GM18909 (cell line): ENCODE results near the gene CMSS1.

ENCODE experiments used
- ATAC-seq: cut with Tn5 transposase; IDR thresholded peaks from one replicate; pipeline ENCODE4 v1.9.1; 2021; ENCODE audit warnings: mild to moderate bottlenecking; ENCODE audit not compliant: unreplicated experiment, poor library complexity

The CMSS1 gene

GRCh38 chr3:100111728-100112127, 294.1 kb downstream of the CMSS1 start:
- ATAC-seq, result no peak

DNA sequence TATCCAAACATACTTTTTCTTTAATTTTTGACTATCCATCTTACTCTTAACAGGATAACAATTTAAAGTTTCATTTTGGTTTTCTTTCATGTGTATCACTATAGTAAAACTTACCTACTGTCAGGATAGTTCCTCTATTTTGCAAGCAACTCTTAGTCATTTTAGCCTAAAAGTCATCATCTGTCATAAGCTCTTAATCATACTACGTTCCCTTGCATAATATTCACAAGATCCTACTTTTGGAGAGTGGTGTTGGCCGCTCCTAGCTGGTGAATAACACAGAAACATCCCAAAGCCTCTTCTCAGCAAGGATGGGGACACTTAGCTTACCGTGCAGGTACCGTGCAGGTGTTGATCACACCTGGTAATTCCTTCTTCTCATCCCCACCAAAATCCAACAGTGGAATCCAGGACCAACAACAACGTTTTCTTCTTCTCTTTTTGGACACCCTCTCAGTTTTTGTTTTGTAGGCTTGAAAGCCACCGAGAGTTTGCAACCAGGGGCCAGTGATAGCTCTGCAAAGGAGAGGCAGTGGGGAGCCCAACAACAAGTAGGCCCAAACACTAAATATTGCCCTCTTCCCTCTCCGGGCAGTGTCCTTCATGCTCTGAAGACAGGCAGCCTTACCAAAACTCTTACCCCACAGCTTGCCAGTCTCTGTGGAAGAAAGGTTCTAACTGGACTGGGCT, 296.2 kb downstream of the CMSS1 start:
- ATAC-seq, result no peak

DNA sequence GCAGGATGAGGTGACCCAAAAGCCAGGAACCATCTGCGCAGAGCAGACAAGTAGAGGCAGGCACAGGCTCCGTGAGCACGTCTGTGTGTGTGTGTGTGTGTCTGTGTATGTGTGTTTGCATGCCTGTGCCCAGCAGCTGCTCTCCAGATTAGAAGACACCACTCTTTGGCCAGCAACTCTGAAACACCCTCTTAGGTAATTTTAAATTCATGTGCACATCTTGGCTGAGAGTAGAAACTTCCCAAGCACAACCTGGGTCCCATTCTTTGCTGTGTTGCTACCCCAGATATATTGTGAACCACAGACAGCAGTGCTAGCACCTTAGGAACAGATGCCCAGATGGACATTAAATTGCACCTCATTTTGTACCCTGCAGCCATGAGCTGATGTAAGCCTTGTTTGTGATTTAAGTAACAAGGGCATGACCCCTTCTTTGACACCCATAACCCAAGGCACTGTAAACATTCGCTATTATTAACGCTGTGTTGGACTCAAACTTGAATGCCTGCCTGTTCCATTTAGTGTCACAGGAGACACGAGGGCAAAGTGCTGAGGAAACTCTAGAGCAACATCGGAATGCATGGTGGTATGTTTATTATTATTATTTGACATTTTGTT, 296.9 kb downstream of the CMSS1 start, which contains the start of gene FILIP1L:
Gene FILIP1L (minus strand): TSS at position 89 of the 618 bp plus-strand sequence.
- ATAC-seq, result no peak

DNA sequence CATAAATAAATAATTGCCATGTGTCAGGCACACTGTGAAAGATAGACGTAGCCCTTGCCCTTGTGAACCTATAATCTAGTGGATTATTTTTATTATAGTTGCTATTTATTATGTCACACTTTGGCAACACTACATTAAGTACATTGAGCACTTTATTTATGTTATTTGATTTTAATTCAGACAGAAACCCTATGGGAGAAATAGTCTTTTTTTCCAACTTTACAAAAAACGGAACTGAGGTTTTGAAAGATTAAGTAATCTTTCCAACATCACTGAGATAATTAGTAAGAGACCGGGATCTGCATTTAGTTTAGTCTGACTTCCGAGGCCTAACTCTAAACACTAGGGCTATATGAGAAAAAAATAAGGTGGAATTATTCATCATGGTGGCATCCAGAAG, 299.4 kb downstream of the CMSS1 start:
- no peak for ATAC-seq

GRCh38 chr3:100120012-100120411, 302.4 kb downstream of the CMSS1 start:
- no peak for ATAC-seq

DNA sequence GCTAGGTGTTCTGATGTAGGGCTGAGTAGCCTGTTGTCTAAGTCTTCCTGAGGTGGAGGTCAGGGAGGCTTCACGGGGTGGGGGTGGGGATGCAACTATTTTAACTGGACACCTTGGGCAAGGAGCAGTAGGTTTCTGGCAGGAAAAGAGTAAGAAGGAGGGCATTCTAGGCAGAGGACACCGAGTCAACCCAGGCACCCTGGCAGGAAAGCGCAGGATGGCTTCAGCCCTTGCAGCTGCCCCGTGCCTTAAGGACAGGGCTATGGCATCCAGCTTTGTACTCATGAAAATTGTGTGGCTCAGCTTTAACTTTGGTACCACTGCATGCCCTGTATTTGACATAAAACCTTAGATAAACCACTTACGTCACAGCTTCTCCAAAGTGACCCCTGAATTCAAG, 303.0 kb downstream of the CMSS1 start:
- ATAC-seq, result no peak

DNA sequence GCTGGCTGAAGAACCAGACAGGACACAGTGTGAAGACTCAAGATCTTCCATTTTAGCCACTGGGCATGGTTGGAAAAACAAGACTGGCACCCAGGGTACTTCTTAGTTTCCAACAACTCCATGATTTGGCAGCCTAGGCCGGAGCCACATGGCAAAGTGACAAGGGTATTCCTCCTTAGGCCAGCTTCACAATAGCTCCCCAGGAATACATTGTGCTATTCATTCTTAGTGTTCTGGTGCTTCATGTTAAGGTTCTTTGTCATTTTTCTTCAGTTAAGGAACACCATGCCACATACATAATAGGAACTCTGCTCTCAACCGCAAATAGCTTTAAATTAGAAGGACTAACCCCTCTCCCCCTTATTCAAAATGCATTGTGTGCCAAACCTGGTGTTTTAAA, 304.7 kb downstream of the CMSS1 start:
- no peak for ATAC-seq

DNA sequence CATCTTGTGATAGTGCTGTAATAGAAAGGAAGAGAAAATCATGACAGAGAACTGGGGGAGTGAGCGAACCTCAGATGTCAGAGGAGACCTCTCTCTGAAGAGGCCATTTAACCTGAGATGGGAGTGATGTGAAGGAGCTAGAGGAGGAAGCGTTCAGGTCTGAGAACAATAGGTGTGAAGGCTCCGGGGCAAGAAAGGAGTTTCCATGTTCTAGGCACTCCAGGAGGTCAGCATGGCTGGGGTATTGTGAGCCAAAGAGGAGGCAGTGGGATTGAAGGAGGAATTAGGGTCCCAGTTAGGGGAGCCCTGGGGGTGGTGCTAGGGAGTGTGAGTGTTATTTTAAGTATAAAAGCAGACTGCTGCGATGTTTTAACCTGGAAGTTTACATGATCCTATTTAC, 305.4 kb downstream of the CMSS1 start:
- ATAC-seq, result no peak

DNA sequence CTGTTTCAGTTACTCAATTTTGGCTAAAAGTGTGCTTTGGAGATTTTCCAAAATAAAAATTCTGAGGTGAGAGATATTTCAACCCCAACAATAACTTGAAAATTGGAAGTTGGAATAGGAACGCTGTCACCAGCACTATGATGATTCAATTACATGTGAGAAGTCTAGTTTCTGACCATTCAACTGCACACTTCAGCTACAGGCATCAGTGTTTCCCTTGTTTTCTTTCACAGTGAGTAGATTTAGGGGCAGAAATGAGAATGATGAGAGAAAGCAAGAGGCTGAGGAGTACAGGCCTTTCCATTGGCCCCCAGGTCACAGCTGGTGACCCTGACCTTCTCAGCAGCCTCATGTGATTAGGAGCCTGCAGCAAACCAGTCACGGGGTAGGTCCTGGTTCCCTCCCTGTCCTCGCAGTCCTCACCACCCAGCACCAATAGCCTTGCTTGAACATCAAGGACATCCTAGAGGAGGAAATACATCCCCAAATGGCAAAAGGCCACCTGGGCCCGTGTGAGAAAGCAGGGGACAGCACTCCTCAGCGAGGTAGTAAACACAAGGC, 306.6 kb downstream of the CMSS1 start:
- ATAC-seq, result no peak

- no peak for ATAC-seq
Observed at GRCh38 chr3:100125161-100125938, 307.7 kb downstream of the CMSS1 start.

DNA sequence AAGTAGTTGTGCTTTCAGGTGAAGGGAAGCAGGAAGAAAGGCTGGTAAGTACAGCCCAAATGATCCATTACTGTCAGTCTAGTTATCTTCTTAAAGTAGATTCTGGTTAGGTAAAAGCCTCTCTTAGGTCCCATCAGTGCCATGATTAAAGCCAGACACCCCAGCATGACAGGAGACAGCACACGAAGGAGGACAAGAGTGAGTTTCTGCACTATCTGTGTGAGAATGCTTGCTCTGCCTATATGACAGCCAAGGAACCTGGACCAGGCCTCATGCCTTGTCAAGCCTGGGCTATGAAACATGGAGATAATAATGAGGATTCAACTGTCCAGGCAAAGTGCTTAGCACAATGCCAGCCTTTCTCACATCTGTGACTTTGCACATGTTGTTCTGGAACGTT, 310.1 kb downstream of the CMSS1 start:
- no peak for ATAC-seq

- ATAC-seq, result no peak
Observed at GRCh38 chr3:100128565-100128964, 310.9 kb downstream of the CMSS1 start.

- no peak for ATAC-seq
Observed at GRCh38 chr3:100129941-100130340, 312.3 kb downstream of the CMSS1 start.

- no peak for ATAC-seq
Observed at GRCh38 chr3:100131241-100131640, 313.6 kb downstream of the CMSS1 start.

- ATAC-seq, result no peak
Observed at GRCh38 chr3:100136921-100137320, 319.3 kb downstream of the CMSS1 start.

DNA sequence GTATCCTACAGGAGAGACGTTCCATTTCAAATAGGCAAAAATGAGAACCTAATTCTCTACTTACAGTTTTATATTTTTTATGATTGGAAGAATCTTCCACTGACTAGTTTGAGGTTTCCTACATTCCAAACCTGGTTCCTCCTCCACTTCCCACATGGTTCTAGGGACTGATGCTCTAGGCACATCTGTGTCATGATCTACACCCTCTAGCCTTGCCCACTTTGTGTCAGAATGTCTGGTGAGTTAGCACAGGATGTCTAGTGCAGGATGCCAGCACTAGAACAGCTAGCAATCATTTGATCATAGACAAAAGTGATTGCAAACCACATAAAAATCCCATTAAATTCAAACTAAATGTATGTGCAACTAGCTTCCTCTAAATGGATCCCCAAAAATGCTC, 323.3 kb downstream of the CMSS1 start:
- ATAC-seq, result no peak

DNA sequence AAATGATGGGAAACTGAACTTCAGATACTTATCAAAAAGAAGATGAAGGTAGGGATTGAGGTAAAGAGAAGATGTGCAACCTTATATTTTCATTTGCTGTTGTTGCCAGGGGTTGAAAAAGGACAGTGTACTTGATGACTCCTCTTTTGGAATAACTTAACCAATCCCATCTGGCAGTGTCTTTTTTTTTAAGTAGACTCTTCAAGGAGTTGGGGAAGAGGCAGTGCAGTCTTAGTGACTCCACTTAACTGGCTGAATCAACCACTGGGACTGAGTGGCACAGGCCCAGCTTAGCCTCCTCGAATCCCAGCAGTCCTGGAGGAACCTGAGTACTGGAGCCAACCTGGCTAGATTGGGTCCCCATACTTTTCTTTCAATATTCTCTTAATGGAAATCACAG, 323.9 kb downstream of the CMSS1 start:
- no peak for ATAC-seq

- peak; percentile 89 for ATAC-seq
Observed at GRCh38 chr3:100144255-100144866, 326.7 kb downstream of the CMSS1 start.

DNA sequence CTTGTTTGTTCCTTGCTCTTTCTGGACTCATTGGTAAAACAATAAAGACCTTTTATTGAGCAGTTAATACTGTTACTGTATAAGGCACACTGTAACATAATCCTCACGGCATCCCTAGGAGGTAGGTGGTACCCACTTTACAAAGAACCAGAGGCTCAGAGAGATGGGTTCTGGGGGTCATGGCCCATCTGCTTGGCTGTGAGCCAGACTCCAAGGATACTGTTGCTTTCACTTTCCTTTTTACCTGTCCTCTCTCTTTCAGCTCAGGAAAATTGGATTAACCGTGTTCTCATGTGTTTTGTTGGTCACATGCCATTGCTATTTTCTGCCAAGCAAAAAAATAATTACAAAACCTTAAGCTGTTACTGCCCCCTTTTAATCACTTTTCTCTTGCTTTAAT, 331.5 kb downstream of the CMSS1 start:
- no peak for ATAC-seq

DNA sequence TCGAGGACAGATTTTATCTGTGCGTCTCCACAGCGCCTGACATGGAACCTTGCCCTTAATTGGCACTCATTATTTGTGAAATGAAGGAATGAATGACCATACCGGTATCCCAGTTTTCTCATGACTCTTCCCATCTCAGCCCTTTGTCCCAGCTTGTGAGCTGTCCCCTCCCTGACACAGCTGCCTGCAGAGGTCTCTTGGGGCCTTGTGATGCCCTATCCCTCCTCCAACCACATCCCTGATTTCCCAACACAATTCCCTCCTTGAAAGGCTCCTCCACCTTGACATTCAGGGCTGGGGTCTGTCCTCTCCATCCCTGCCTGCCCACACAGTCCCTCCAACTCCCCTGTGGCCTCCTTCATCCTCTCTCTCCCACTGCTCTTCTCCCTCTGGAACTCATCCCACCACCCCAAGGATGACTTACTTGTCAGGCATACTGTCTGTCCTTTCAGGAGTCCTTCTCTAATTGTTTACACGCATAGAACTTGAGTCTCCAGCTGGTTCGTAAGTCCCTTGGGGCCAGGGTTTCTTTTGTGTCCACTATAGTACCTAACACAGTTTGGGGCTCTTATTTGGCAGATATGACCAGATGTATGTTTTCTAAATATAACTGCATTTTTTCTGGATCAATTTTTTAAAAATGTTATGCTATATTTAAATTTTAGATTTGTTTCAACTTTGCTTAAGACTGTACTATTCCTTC, 332.2 kb downstream of the CMSS1 start:
- ATAC-seq, result no peak
